ENCODE measurements around the gene PANK3.

DNA sequence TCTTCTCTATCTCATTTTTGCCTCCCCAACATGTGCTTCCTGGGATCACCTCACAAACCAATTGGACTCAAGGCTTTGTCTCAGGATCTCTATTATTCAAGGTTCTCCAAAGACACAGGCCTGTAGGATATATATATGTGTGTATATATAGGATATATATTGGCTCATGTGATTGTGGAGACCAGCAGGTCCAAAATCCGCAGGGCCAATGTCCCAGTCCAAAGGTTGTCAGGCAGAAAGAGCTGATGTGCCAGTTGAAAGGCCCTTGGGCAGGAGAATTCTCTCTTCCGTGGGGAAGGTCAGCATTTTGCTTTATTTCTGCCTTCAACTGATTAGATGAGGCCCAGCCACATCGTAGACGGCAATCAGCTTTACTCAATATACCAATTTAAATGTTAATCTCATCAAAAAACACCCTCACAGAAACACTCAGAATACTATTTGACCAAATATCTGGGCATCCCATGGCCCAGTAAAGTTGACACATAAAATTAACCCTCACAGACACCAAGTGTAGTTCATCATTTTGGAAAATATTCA is 51.3 kb downstream of the PANK3 start:
- TF ChIP-seq, protein P1, sequence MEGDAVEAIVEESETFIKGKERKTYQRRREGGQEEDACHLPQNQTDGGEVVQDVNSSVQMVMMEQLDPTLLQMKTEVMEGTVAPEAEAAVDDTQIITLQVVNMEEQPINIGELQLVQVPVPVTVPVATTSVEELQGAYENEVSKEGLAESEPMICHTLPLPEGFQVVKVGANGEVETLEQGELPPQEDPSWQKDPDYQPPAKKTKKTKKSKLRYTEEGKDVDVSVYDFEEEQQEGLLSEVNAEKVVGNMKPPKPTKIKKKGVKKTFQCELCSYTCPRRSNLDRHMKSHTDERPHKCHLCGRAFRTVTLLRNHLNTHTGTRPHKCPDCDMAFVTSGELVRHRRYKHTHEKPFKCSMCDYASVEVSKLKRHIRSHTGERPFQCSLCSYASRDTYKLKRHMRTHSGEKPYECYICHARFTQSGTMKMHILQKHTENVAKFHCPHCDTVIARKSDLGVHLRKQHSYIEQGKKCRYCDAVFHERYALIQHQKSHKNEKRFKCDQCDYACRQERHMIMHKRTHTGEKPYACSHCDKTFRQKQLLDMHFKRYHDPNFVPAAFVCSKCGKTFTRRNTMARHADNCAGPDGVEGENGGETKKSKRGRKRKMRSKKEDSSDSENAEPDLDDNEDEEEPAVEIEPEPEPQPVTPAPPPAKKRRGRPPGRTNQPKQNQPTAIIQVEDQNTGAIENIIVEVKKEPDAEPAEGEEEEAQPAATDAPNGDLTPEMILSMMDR (IDR thresholded peaks at IDR 0.05; ENCODE audit: borderline replicate concordance, extremely low read depth, low read length, poor library complexity, severe bottlenecking): no peak
- no peak for TF ChIP-seq EZH2 (IDR thresholded peaks at IDR 0.05; ENCODE audit: borderline replicate concordance, low read depth, low read length, severe bottlenecking)
